Raji (cell line): ENCODE results near the gene HSPB6.
A peak's percentile ranks its signal among the peaks of the same experiment; 100 is the strongest.

Experiments used
- POLR2A ChIP-seq: IDR thresholded peaks from 2 replicates; pipeline ENCODE4 v1.6.1; 2011; ENCODE audit warnings: low read depth, low read length, control low read depth; ENCODE audit not compliant: insufficient read depth

The HSPB6 gene

DNA sequence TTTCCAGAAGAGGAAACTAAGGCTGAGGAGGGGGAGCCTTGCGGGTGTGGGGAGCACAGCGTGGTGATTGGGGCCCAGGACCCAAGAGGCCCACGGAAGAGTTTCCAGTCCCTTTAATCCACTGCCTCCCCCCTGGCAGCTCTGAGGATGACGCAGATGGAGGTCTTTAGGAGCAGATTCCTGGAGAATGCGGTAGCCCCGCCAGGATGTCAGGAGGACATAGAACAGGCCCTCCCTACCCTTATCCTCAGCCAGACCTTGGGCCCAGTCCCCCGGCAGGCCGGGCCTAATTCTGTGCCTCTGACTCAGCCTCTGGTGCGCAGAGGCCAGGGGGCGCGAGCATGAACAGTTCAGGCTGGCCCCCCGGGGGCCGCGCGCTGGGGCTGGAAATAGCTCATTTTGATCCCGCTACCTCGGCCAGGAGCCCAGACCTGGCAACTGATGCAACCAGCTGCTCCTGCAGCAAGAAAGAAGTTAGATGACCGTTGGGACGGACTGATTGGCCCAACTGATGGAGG is 461 bp upstream of the HSPB6 start:
- TF ChIP-seq POLR2A = no peak

DNA sequence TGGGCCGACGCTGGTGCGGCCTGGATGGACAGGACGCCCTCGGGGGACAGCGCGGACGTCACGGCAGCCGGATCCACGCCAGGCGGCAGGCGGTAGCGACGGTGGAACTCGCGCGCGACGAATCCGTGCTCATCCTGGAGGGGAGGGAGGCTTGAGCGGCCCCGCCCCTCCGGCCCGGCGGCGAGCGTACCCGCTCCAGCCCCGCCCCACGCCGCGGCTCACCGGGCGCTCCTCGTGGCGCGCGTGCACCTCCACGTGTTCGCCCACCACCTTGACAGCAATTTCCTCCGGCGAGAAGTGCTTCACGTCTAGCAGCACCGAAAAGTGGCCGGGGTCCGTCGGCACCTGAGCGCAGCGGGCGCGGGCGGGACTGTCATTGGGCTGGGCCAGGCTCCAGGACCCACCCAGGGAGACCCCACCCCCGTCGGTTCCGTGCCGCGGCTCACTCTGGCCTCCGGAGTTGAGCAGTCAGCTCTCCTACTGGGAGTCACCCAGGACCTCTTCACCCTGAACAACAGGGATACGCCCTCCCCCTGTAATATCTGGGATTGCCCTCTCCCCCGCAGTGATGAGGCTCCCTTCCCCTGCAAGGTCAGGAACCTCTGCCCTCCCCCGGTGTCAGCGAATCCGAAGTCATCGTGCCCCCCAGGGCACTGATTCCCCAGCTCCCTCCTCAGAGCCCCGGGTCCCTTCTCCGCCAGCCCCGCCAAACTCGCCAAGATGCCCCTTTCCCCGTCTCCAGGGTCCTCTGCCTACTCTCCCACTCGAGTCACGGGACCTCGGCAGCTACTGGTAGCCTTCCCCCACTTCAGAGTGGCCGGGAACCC is 1.1 kb downstream of the HSPB6 start:
- TF ChIP-seq POLR2A = peak; percentile 32; the same call in 1 of the 2 replicates

DNA sequence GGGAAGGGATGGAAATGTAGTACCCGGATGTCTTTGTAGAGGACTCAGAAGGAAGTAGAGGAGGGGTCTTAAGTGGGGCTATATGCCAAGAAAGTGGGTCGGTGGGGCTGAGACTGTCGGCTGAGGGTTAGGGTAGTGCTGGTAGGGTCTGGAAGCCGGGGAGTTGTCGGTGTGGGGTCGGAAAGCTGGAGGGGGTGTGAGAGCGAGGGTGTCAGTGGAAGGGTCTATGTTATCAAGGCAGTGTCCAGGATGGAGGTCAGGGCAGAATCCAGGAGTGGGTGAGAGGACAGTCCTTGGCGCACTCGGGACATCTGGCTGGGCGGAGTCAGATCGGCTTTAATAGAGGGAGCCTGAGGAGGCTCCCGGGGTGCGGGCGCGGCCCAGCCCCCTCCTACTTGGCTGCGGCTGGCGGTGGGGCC is 1.7 kb downstream of the HSPB6 start:
- TF ChIP-seq POLR2A = no peak

DNA sequence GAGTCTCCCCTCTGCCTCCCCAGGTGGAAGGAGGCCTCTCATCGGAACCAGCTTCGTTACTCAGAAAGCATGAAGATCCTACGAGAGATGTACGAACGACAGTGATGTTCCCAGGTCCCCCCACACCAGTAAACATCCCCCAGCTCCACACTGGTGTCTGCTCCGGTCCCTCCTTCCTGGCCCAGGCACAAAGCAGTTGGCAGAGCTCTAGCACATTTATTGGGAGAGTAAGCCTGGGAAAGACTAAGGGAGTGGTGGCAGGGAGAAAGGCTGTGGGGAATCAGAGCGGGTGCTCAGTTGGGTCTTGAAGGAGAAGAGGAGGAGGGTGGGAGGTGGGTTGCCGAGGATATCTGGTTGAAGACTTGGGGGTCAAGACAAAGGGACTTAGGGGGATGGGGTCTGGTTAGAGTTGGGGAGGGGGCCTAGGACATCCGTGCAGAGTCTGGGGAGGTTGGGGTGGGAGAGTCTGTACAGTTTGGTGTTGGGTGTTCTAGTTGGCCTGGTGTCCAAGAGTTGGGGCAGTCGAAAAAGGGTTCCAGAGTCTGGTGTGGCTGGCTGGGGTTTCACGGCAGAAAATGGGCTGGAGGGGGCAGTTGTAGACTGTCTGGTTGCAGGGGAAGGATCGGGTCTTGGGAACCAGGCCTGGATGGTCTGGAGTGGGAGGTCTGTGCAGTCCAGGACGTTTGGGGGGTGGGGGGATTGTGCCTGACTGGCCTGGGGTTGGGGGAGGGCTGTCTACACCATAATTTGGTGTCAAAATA is 2.3 kb downstream of the HSPB6 start:
- no peak for TF ChIP-seq POLR2A

DNA sequence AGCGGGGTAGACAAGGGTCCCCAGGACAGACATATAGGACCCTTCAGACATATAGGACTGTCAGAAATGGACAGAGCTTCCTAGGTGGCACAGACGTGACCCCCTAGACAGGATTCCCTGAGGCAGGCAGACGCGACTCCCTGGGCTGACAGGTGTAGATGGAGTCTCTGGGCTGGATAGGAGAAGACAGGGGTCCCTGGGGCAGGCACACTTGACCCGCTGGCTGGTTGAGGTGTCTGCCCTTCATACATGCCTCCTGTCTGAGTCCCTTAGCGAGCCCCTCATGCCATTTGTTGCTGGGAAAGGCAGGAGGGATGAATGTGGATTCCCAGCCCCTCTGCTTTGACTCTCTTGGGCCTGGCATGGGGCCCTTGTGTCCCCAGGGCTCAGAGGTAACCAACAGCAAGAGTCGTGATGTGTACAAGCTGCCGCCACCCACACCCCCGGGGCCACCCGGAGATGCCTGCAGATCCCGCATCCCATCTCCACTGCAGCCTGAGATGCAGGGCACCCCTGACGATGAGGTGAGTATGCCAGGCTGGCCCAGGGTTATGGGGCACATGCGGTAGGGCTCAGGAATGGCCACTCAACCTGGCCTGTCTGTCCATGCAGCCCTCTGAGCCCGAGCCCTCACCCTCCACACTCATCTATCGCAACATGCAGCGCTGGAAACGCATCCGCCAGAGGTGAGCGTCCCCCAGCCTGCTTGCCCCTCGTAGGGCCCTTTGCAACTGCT is 3.0 kb downstream of the HSPB6 start:
- no peak for TF ChIP-seq POLR2A

DNA sequence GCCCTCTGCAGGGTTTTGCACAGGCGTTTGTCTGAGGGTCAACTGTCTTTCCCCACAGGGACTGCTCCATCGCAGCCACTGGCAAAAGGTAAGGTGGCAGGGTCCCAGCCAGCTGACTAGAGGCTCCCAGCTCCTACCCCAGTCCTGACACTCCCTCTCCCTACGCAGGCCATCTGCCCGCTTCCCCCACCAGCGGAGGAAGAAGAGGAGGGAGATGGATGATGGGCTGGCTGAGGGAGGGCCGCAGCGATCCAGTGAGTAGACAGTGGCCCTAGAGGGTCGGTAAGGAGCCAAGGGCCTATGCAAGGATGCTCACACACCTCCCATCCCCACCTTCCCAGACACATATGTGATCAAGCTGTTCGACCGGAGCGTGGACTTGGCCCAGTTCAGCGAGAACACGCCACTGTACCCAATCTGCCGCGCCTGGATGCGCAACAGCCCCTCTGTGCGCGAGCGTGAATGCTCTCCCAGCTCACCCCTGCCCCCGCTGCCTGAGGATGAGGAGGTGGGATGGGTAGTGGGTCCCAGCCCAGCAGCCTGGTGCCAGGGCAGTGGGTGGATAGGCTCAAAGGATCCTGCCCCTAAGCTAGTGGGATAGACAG is 4.0 kb downstream of the HSPB6 start:
- no peak for TF ChIP-seq POLR2A

DNA sequence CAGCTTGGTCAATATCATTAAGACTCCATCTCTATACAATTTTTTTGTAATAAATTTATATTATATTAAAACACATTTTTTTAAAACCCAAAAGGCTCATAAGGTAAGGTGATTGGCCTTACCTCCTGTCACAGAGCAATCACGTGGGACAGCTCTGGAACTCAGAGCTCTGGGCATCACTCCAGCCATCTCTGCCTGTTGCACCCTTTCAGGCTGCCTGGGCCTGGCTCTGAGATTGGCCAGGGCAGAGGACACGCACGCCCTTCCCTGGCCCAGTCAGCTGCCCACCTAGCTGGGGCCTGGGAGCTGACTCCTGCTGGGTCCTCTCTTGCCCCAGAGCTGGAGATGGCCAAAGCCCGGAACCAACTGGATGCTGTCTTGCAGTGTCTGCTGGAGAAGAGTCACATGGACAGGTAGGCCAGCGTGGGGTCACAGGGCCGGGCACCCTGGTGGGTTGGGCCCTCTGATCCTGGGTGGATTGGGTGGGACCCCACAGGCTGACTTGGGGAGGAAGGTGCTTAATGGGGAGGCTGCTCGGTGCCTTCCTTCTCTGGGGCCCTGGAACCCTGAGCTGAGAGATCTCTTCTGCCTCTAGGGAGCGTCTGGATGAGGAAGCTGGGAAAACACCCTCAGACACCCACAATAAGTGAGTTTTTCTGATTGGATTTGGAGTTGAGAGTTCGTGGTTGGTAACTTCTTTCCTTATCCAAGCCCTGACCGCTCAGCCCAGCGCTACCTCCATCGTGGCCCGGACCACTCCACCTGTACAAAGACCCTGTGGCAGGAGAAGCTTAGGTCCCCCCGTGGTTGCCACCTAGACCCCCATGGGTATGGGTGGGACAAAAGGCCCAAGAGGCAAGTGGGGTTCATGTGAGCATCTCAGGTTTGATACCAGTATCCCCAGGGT is 4.7 kb downstream of the HSPB6 start:
- no peak for TF ChIP-seq POLR2A

DNA sequence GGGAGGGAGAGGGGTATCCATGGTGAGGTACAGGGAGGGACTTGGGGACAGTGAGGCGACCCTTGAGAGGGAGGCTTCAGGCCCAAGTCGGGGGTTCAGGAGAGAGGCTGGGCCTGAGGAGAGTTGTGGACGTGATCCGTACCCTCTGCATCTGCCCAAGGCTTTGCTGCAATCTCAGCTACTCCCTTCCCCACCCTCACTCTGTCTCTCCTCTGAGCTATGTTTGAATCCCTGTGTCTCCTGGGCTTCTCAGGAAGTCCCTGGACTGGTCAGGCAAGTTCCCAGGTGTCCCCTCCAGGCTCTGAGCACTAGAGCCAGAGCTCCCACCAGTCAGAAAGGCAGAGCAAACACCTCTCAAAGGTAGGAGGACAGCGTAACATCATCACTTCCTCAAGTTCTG is 6.7 kb downstream of the HSPB6 start:
- no peak for TF ChIP-seq POLR2A

DNA sequence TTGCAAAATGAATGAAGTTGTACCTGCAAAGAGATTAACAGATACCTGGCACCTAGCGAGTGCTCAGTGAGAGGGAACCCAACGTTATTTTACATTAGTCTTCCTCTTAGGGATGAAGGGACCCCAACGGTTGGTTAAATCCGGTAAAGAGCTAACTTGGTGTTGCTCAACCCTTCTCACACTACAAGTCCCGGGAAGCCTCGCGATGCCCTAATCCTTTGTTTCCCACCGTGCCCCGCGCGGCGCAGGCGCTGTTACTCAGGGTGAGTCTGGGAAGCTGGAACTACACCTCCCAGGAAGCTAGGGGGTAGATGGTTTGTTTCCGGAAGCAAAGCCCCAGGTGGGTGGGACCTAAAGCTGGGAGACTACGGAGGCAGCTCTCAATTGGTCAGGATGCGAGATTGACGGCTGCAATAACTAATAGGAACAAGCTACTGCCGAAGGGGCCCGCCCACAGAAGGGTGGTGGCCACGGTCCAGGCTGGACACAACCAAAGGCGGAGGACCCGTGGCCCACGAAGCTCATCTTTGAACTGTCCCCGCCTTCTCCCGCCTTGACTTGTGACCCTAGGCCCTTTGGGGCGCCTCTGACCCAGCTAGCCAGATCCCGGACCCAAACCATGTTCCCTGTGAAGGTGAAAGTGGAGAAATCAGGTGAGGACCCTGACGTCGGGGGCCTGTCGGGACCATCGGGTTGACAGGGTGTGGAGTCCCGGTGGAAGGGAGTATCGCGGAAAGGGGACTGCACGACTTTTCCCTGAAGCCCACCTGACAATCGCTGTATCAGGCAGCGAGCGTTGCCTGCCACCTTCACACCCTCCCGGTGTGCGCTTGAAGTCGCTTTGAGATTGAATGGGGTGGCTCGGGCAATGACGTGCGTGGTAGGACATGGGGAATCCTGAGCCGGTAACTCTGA is 8.5 kb downstream of the HSPB6 start, which contains the start of gene LIN37:
Gene LIN37, plus strand, starts transcription at position 471 of the 915 bp plus-strand sequence. Its CDS starts 149 bp downstream, at position 620.
- TF ChIP-seq POLR2A = peak; percentile 64

DNA sequence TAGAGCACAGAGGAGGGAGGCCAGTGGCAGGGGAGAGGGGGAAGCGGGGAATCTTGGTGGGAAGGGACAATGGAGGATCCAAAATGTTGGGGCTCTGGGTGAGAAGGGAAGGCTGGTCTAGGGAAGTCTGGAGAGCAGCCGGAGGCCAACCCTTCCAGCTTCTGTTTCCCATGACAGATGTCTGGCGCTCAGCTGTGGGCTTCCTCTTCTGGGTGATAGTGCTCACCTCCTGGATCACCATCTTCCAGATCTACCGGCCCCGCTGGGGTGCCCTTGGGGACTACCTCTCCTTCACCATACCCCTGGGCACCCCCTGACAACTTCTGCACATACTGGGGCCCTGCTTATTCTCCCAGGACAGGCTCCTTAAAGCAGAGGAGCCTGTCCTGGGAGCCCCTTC is 10.3 kb downstream of the HSPB6 start:
- no peak for TF ChIP-seq POLR2A

DNA sequence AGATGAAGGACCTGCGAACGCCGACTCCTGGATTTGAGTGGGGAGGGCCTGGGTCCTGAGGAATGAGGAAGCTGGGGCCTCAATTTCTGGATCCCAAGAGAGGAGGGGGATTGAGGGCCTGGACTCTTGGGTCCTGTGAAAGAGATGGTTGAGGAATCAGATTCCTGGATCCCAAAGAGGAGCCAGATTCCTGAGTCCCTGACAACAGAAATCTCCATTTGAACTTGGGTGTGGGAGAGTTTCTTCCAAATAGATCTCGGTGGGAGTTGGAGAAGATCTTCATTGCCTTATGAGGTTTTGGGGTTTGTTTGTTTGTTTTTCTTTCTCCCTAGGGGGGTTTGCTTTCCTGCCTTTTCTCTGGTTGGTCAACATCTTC is 10.8 kb downstream of the HSPB6 start:
- no peak for TF ChIP-seq POLR2A

DNA sequence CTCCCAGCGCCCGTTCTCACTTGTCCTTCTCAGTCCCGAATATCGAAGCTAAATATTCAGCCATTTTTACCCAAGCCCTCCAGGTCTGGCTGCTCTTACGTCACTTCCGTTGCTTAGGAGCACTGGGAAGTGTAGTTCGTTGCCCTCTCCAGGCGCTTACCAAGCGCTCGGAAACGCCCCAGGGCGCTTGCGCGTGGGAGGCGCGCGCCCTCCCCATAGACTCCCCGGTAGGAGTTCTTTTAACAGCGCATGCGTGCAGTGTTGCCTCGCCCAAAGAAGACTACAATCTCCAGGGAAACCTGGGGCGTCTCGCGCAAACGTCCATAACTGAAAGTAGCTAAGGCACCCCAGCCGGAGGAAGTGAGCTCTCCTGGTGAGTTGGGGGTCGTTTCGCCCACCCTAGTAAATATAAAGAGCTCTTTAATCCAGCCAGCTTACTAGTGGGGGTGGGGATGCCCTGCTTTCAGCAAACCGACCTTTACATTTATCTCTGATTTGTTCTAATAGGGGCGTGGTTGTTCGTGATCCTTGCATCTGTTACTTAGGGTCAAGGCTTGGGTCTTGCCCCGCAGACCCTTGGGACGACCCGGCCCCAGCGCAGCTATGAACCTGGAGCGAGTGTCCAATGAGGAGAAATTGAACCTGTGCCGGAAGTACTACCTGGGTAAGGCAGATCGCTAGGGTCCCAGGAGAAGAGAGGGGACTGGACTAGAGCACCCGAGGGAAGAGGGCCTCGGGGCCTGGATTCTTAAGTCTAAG is 11.3 kb downstream of the HSPB6 start, which contains the start of the genes PSENEN and U2AF1L4:
Gene PSENEN, plus strand, starts transcription at position 324 of the 759 bp plus-strand sequence. Its CDS starts 280 bp downstream, at position 604.
Gene U2AF1L4, minus strand, starts transcription at position 91 of the 759 bp plus-strand sequence. Its CDS starts 27 bp downstream, at position 64.
- TF ChIP-seq POLR2A = peak; percentile 40; the same call in 1 of the 2 replicates
